ENCODE measurements around the gene IFI44L.

The IFI44L gene

DNA sequence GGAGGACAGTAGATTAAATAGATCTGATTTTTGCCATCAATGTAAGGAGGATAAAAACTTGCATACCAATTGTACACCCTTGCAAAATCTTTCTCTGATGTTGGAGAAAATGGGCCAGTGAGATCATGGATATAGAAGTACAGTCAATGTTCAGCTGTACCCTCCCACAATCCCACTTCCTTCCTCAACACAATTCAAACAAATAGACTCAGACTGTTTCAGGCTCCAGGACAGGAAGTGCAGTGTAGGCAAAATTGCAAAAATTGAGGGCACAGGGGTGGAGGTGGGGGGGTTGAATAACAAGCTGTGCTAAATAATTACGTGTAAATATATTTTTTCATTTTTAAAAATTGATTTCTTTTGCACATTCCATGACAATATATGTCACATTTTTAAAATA is 25.5 kb downstream of the IFI44L start:
- no peak for DNase-seq

DNA sequence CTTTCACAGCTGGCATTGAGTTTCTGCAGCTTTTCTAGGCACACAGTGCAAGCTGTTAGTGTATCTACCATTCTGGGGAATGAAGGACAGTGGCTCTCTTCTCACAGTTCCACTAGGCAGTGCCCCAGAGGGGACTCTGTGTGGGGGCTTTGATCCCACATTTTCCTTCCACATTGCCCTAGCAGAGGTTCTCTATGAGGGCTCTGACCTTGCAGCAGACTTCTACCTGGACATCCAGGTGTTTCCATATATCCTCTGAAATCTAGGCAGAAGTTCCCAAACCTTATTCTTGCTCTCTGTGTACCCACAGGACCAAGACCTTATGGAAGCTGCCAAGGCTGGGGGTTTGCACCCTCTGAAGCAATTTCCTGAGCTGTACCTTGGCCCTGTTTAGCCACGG is 27.0 kb downstream of the IFI44L start:
- no peak for DNase-seq

- DNase-seq: peak; percentile 81
These were observed 29.4 kb downstream of the IFI44L start, which contains the start of gene IFI44 for GRCh38 chr1:78649628-78650027. IFI44 (plus strand) TSS chr1:78649831; CDS start chr1:78650196, 365 bp downstream.

DNA sequence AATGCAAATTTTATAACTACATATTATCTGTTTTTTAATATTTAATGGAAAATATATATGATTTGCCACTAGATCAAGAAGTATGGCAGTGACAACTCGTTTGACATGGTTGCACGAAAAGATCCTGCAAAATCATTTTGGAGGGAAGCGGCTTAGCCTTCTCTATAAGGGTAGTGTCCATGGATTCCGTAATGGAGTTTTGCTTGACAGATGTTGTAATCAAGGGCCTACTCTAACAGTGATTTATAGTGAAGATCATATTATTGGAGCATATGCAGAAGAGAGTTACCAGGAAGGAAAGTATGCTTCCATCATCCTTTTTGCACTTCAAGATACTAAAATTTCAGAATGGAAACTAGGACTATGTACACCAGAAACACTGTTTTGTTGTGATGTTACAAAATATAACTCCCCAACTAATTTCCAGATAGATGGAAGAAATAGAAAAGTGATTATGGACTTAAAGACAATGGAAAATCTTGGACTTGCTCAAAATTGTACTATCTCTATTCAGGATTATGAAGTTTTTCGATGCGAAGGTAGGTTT is 29.9 kb downstream of the IFI44L start:
- no peak for DNase-seq

DNA sequence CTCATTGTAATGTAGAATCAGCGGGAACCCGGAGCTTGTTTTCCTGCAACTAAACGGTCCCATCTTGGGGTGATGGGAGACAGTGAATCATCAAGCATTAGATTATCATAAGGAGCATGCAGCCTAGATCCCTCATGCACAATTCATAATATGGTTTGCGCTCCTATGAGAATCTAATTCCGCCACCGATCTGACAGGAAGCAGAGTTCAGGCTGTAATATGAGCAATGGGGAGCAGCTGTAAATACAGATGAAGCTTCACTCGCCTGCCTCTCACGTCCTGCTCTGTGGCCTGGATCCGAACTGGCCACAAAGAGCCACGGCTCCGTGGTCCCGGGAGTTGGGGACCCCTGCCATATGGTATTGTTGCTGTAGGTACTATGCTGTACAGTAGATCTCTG is 31.0 kb downstream of the IFI44L start:
- DNase-seq: no peak

GRCh38 chr1:78652019-78652560 is 31.8 kb downstream of the IFI44L start:
- no peak for DNase-seq

- DNase-seq: no peak
These were observed 38.7 kb downstream of the IFI44L start for GRCh38 chr1:78658901-78659300.

DNA sequence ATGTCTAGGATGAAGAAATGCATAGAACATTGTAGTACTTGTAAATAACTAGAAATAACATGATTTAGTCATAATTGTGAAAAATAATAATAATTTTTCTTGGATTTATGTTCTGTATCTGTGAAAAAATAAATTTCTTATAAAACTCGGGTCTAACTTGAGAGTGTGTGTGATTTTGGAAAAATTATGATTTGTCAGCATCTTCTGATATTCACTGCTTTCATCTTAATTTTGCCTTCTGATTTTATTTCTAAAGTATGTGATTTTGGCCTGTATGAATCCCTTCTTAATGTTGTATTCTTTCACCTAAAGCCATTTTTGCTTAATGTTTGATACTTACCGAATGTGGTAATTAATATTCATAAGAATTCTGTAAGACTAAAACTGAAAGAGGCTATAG is 43.7 kb downstream of the IFI44L start:
- DNase-seq: no peak

- no peak for DNase-seq
These were observed 44.5 kb downstream of the IFI44L start for GRCh38 chr1:78664763-78665162.

- DNase-seq: no peak
These were observed 45.6 kb downstream of the IFI44L start for GRCh38 chr1:78665809-78666208.

GRCh38 chr1:78667939-78668338 is 47.7 kb downstream of the IFI44L start:
- no peak for DNase-seq

DNA sequence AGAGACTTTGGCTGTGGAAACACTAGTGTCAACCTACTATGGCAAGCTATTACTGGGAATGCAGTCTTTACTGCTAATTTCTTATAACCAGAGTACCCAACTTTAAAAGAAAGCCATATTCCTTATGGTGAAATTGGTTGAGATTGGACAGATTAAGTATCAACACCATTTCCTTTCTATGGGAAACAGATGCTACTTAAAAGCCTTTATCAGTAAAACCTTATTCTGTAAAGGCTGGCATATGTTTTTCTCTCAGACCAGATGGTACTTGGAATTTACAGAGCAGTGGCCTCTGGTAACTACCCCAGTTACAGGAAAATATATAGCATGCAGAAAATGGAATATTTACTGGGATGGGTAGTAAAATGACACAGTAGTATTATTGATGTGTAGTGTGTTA is 48.2 kb downstream of the IFI44L start:
- DNase-seq: no peak

GRCh38 chr1:78672428-78672827 is 52.2 kb downstream of the IFI44L start:
- DNase-seq: no peak

DNA sequence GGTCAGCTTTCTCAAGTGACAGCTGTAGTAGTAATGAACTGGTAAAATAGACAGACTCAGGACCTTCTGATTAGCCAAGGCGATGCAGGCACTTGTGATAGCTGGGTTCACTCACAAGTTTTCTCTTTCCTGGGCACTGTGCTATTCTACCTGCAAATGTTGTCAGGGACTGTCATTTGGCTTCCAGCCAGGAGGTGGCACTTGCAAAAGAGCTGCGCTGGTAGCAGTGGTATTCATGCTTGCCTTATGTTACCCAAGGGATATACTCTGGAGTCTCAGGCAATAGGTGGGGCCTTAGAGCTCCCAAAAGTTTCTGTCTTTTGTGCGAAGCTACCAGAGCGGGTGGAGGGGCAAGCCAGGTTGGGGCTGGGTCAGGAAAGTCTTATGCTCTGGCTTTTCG is 52.9 kb downstream of the IFI44L start:
- DNase-seq: no peak

DNA sequence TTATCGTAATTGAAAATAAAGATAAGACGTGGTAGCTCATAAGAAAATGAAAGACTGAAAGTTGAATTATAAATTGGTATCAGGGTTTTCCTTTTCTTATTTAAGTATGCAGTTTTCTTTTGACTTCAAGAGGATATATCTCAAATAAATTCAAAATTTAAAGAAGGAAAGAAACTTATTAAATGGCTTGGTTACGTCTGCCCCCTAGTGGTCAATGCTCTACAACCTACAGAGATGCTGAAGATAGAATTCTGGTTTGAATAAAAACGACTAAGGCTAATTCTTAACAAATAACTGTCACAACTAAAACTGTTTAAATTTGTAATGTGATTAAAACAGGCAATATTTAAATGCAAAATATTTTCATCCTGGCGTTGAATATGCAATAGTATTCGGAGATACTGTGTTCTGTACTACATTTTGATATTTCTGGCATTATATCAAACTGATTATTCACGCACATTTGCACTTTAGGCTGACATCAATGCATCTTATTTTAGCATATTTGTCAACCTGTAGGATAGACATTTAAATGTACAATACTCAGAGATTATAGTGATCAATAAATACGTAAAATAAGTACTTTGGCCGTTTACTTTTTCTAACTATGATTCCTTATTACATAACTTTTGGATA is 56.2 kb downstream of the IFI44L start:
- peak; percentile 88 for DNase-seq

GRCh38 chr1:78676993-78677392 is 56.7 kb downstream of the IFI44L start:
- DNase-seq: no peak

DNA sequence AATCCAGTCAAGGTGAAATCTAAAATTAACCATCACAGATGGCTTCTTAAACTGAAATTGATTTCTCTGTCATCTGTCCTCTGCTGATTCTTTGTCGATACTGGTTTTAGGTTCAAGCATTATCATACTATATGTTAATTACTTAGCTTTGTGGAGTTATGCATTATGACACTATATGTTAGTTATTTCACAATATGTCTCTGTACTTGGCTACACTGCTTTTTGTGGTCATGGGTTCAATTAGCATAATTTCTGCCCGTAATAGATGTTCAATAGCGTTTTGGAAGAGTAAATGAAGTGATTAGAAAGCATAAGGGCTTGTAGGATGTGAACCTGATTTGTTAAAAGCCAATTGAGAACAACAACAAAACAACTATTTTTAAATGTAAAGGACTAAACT is 57.5 kb downstream of the IFI44L start:
- no peak for DNase-seq

DNA sequence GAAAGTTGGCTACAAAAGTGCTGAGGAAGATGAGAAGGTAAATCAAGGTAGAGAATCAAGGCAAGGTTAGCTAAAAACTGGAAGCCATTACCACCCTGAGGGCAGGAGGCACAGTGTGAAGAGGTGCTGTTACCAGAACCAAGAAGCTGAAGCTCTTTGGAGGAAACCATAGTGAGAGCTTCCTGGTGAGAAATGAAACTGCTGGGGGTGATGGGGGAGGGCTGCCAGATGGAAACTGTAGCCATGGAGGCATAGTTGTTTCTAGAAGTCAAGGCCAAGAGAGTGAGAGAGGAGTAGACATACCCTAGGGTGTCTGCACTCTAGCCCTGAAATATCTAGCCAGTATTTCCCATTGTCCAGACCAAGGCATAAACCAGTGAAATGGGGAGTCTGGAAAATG is 58.1 kb downstream of the IFI44L start:
- no peak for DNase-seq

- no peak for DNase-seq
These were observed 61.0 kb downstream of the IFI44L start for GRCh38 chr1:78681265-78681664.

DNA sequence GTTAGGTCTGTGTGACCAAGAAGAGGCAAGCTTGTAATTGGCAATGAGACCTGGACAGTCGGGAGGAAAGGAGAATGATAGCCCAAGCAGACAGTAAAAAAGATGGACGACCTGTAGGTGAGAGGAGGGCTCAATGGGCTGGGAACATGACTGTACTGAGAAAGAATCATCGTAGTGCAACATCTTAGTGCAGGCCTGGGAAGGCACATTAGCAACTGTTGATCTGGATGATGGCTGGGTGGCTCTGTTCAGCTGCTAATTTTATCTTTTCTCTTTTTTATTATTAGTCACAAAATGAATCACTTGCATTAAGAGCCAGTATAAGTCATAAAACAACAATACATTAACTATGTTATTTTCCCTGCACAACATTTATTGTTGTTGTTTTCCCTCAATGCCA is 62.2 kb downstream of the IFI44L start:
- DNase-seq: no peak

DNA sequence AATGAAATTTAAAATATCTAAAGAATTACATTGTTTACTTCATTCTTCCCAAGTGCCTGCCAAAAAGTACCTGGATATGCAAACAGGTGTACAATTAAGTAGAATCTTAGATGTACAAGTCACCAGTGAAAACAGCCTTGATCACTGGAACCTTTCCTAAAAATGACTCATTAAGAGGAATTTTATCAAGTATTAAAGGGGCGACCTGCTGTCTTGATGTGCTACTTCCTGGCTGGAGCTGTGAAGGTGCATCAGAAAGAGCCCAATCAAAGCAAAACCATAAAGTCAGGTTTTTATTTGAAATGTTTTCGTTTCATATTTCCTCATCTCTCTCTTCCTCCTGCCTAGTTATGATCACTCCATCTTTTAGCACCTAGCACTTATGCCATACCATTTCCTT is 62.8 kb downstream of the IFI44L start:
- DNase-seq: no peak

DNA sequence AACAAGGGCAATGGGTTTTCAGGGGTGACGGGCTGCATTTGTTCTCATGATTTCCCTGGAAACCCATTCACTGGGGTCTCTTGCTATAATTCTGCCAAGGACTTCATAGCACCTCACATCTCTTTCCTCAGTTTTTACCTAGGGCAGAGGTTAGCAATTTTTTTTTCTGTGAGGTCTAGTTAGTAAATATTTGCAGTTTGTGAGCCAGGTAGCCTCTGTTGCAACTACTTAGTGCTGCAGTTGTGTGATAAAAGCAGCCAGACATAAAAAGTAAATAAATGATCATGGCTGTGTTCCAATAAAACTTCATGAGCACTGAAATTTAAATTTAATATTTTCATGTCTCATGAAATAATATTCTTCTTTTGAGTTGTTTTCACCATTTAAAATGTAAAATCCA is 67.1 kb downstream of the IFI44L start:
- no peak for DNase-seq

DNA sequence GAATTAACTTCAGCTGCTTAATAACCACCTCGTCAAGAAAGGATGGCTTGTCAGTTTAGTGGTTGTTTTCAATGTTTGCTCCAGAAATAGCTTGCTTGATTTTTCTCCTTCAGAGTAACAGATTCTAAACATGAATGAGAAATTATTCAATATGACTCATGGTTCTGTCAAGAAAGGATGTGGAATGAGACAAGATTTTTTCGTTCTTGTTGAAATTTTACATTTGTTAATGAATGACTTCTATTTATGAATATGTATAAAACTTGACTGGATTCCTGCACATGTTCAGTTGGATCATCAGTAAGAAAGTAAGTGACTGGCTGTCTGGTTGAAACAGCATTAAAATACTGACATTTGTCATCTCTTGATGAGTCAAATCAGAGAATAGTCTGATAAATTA is 67.7 kb downstream of the IFI44L start:
- DNase-seq: no peak

- DNase-seq: peak; percentile 14
These were observed 68.4 kb downstream of the IFI44L start for GRCh38 chr1:78688697-78689096.

DNA sequence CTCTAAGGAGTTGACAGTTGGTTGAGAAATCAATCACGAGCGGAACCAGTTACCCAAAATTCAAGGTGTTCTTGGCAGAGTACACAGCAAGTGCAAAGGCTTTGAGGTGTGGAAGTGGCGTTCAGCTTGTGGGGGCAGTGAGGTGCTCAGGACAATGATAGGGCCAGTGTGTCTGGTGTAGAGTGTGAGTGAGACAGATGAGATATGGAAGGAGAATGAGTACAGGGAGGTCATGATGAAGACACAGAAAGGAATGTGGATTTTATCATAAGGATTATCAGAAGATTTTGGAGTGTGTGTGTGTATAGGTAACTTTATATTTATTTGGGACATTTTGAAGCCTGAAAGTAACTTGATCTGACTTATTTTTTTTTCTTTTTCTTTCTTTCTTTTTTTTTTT is 70.3 kb downstream of the IFI44L start:
- no peak for DNase-seq

Data from eye (tissue), 1 donor.